IPS DF 4.7 (cell line): ENCODE results near the gene CLPTM1L.
"Not testable (repeated sequence)": the region's sequence is repeated elsewhere in the genome, so short reads cannot be mapped to it uniquely, and the experiment has no call there.

Experiments
- DNase-seq: peaks from one replicate; pipeline ENCODE4 v3.0.0-alpha.2; 2013; ENCODE audit warnings: low spot score; ENCODE audit errors: extremely low read depth

The CLPTM1L gene

DNA sequence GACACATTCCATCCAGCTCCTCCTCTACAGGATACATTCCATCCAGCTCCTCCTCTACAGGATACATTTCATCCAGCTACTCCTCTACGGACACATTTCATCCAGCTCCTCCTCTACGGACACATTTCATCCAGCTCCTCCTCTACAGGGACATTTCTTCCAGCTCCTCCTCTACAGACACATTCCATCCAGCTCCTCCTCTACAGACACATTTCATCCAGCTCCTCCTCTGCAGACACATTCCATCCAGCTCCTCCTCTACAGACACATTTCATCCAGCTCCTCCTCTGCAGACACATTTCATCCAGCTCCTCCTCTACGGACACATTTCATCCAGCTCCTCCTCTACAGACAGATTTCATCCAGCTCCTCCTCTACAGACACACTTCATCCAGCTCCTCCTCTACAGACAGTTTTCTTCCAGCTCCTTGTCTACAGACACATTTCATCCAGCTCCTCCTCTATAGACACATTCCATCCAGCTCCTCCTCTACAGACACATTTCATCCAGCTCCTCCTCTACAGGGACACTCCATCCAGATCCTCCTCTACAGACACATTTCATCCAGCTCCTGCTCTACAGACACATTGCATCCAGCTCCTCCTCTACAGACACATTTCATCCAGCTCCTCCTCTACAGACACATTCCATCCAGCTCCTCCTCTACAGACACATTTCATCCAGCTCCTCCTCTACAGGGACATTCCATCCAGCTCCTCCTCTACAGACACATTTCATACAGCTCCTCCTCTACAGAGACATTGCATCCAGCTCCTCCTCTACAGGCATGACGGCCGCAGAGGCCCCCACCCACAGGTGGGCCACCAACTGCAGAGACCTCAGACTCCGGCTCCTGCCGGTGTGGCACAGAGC, 16.4 kb downstream of the CLPTM1L start:
- DNase-seq, result not testable (repeated sequence)

DNA sequence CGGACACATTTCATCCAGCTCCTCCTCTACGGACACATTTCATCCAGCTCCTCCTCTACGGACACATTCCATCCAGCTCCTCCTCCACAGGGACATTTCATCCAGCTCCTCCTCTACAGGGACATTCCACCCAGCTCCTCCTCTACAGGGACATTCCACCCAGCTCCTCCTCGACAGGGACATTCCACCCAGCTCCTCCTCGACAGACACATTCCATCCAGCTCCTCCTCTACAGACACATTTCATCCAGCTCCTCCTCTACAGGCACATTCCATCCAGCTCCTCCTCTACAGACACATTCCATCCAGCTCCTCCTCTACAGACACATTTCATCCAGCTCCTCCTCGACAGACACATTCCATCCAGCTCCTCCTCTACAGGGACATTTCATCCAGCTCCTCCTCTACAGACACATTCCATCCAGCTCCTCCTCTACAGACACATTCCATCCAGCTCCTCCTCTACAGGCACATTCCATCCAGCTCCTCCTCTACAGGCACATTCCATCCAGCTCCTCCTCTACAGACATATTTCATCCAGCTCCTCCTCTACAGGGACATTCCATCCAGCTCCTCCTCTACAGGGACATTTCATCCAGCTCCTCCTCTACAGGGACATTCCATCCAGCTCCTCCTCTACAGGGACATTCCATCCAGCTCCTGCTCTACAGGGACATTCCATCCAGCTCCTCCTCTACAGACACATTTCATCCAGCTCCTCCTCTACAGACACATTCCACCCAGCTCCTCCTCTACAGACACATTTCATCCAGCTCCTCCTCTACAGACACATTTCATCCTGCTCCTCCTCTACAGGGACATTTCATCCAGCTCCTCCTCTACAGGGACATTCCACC, 17.8 kb downstream of the CLPTM1L start:
- DNase-seq, result not testable (repeated sequence)

- not testable (repeated sequence) for DNase-seq
Observed at GRCh38 chr5:1326532-1326875, 18.4 kb downstream of the CLPTM1L start.

DNA sequence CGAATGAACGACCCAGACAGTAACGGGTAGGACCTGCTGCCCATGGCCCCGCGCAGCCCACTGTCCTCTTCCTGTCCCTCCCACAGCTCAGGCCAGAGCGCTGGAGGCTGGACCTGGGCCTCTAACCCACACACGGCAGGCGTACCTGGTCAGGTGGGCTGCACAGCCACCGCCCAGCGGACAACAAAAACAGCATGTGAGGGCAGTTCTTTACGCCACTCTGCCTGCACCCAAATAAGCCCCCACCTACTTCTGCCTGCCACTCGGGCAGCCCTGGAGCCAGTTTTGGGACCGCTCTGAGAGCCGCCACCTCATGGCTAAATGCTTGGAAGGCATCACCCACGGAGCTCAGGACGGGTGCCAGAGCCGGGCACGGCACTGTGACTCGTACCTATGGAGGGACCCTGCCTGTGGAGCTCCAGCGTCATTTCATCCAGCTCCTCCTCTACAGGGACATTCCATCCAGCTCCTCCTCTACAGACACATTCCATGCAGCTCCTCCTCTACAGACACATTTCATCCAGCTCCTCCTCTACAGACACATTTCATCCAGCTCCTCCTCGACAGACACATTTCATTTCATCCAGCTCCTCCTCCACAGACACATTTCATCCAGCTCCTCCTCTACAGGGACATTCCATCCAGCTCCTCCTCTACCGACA, 18.9 kb downstream of the CLPTM1L start:
- no peak for DNase-seq

DNA sequence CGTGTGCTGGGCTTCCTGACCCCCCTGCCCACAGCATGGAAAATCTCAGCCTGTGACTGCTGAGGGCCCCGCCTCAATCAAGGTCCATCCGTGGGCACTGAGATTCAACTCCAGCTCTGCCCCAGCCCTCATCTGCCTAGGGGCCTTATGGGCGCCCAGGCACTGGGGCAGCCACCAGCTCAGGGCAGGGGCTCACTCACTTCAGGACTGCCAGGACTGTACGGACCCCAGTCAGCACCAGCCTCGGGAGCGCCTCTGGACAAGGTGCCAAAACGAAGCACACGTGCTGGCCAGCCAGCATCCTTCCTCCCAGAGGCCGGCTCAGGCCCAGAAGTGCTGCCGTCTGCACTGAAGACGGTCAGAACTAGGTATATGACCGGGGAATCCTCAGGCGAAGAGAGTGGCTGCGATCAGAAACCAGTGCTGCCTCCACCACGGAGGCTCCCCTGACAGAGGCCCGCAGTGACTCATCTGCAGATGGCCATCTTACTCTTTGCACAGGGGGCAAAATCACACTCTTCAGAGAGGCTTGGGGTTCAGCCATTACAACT, 19.6 kb downstream of the CLPTM1L start:
- DNase-seq, result no peak

- DNase-seq, result no peak
Observed at GRCh38 chr5:1324719-1325190, 20.1 kb downstream of the CLPTM1L start.

GRCh38 chr5:1324301-1324700, 20.6 kb downstream of the CLPTM1L start:
- no peak for DNase-seq

GRCh38 chr5:1323803-1324173, 21.1 kb downstream of the CLPTM1L start:
- DNase-seq, result no peak

DNA sequence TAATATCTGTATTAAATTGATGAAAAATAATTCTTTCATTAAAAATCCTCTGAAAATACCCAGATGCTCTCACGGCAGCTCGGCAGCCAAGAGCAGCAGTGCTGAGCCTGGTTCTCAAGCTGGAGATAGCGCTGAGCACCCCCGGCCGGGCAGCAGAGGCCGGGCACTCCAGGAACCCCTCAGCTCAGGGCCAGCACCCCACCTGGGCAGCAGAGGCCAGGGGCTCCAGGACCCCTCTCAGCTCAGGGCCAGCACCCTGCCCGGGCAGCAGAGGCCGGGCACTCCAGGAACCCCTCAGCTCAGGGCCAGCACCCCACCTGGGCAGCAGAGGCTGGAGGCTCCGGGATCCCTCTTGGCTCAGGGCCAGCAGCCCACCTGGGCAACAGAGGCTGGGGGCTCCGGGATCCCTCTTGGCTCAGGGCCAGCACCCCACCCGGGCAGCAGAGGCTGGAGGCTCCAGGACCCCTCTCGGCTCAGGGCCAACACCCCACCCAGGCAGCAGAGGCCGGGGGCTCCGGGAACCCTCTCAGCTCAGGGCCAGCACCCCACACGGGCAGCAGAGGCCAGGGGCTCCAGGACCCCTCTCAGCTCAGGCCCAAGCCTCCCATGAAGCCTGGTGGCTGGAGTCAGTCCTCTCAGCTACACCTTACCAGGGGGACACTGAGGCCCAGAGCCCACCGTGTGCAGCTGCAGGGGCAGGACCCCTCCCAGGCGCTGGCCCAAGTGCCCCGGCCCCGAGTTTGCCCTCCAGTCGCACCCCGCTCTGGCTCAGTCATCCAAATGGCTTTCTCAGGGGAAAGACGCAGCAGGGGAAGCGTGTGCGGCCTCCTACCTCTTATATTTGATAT, 21.7 kb downstream of the CLPTM1L start:
- DNase-seq, result no peak

DNA sequence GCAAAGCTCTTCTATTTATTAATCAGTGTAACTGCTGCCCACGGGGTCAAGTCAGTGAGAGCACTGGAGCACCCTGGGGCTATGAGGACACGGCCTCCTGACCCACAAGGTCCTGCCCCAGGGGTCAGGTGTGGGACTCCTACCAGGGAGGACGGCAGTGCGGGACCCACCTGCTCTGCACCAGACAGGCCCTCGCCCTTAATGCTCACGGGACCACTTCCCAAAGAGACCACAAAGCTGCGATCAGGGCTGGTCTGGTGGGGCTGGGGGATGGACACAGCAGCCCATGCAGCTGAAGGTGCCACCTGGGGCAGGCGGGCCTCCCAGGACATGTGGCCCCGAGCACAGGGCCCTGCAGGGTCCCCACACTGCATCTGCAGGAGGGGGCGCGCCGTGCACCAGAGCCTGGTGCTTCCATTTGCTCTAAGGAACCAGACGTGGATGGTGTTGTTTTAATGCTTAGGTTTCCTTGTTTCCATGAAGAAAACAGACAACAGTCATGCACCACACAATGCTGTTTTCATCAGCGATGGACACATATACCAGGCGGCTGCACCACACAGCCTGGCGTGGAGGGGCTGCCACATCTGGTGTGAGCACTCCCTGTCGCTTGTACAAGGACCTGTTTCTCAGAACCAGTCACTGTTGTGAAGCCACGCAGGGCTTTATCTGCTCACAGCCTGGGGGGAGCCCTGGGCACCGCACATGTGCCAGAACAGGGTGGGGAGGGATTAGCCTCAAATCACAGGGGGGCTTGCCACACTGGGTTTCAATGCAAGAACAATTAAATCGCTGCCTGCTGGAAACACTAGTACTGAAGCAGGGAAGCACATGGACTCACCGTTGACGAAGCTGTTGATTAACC, 22.6 kb downstream of the CLPTM1L start:
- DNase-seq, result no peak

DNA sequence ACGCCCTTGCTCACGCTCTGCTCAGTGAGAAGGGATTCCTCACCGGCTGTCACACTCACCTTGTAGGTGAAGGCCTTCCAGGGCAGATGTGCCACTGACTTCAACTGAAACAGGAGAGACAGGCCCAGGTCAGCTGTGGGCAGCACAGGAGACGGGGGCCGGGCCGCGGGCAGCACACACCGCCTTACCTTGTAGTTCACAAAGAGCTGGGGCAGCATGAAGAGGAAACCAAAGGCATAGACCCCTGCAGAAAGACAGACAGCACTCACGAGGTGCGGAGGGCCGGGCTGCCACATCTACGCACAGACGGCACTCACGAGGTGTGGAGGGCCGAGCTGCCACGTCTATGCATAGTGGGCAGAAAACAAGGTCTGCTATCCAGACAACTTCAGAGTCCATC, 23.3 kb downstream of the CLPTM1L start:
- no peak for DNase-seq

DNA sequence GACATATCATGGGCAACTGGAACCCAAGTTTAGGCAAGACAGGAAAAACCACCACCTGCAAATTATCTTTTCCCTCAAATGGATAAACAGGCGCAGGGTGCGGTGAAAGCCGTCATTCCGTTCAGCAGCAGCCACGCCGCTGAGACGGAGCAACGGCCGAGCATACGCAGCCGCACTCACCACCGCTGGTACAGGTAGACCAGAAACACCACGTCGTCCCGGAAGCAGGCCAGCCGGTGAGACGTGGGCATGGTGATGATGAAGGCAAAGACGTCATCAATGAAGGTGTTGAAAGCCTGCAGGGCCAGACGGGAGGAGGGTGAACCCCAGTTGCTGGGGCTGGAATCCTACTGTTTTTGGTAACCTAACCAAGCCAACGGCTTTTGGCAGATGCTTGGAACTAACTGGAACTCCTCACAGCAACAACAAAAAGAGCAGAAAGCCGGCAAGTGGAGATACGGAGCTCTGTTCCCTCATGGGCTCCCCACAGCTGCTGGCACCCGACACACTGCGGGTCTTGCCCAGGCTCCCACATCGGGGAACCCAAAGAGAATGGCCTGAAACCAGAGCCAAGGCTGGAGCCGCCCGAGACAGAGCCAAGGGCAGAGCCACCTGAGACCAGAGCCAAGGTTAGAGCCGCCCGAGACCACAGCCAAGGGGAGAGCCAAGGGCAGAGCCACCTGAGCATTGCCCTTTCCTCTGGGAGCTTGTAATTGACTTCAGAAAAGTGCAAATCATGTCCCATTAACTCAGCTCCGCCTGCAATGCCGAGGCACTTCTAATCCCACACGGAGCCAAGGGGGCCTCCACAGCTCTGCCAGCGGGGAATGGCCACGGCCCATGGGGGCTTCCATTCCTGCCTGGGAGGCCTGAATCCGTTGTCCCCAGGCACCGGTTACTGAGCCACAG, 24.2 kb downstream of the CLPTM1L start:
- DNase-seq, result no peak

- DNase-seq, result no peak
Observed at GRCh38 chr5:1319436-1320256, 25.3 kb downstream of the CLPTM1L start.

DNA sequence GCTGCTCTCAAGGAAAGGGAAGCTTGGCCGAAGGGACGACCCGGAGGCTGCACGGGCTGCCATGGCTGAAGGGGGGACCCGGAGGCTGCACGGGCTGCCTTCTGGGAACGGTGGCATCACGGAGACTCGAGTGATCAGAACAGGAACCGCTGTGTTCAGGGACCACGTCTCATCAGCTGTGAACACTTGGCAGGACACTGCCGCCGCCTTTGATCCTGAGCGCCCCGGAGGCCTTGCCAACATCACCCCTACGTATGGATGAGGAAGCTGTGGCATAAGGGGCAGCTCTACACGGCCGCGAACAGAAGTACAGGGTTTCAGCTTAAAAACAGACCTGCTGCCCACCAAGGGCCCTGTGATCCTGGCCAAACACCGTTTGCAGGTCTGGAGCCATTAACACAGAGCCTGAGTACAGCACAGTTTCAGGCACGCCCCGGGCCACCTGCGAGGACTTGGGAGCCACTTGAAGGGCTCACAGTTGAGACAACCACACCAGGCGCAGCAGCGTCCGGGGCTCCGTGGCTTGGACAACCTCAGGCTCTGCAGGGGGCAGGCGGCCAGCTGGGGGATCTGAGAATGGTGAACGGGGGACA, 26.1 kb downstream of the CLPTM1L start:
- no peak for DNase-seq

DNA sequence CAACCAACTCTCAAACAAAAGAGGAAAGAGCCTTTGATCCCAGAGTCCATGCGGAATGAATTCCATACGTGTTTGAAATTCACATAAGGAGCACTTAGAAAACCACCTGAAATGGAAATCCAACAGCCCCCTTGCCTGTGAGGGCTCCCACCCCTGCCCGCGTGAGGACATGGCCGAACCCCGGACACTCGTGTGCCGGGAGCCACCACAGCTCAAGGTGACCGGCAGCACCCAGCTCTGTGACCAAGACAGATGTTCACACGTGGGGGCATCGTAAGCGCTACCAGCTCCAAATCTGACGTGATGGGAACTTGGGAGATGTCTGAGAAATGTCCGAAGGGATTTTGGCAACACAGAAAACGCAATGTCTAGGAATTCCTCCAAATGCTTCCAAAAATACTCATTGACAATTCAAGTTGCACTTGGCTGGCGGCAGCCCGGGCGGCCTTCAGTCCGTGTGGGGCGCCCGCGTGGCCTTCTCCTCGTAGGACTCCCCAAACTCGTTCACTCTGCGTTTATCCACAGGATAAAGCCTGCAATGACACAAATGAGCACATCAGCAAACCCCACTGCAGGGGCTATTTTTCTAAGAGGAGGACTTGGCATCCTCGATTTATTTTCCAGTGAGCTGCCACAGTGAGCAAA, 26.9 kb downstream of the CLPTM1L start:
- no peak for DNase-seq

- no peak for DNase-seq
Observed at GRCh38 chr5:1316588-1317340, 28.1 kb downstream of the CLPTM1L start.
